Measurements from ENCODE around the gene USP30. TPM values are rescaled to one million over a fixed set of nuclear protein-coding genes. Genes with fewer than 3 reads are reported as not detected.
A peak's percentile ranks its signal among the peaks of the same experiment; 100 is the strongest.

Gene USP30
- total RNA-seq, 1 donor from 2014 or later: 9.4 TPM

DNA sequence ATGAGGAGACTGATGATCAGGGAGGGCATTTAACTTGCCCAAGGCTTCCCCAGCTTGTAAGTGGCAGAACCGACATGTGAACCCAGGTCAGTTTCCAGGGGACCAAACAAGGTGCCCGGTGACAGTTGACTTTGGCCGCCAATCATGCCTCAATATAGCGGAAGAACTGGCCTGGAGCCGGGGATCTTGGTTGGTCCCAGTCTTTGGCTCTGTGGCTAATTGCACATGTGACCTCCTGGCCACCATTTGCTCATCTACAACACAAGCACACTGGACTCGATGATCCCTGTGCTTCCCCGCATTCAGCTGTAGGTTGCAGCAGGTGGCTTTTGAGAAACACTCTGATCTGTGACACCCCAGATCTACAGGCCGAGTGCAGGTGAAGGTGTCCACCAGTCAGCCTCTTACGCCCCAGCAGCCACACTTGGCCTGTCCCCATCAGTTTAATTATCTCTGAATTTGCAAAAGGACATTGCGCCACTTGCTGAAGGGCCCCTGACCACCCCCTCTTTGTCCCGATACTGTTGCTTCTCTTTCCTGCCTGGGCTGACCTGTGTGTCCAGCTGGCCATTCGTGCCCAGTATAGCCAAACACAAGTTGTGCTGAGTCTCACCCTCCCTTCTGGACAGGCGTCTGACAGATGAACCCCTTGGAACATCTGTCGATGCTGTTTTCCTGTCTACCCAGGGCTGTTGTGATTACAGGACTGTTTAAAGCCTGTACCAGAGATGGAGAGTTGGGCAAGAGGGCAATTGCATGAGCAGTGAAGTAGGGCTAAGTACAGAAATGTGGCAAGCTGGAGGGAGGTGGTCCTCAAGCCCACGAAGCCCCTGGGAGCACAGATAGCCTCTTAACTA is 78.1 kb downstream of the USP30 start:
- no peaks in the 10 kb centered on the region for H3K36me3 ChIP-seq (ENCODE audit: control insufficient read depth, insufficient read depth, low read length)
- no peak for DNase-seq (ENCODE audit: low read depth)
- no peak overlapping the region for H3K4me3 ChIP-seq (ENCODE audit: low read depth, low read length)
- peaks cover 7% of the 10 kb centered on the region for H3K27me3 ChIP-seq (ENCODE audit: control insufficient read depth, insufficient read depth, low read length)
- TF ChIP-seq, protein P1, sequence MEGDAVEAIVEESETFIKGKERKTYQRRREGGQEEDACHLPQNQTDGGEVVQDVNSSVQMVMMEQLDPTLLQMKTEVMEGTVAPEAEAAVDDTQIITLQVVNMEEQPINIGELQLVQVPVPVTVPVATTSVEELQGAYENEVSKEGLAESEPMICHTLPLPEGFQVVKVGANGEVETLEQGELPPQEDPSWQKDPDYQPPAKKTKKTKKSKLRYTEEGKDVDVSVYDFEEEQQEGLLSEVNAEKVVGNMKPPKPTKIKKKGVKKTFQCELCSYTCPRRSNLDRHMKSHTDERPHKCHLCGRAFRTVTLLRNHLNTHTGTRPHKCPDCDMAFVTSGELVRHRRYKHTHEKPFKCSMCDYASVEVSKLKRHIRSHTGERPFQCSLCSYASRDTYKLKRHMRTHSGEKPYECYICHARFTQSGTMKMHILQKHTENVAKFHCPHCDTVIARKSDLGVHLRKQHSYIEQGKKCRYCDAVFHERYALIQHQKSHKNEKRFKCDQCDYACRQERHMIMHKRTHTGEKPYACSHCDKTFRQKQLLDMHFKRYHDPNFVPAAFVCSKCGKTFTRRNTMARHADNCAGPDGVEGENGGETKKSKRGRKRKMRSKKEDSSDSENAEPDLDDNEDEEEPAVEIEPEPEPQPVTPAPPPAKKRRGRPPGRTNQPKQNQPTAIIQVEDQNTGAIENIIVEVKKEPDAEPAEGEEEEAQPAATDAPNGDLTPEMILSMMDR (IDR thresholded peaks at IDR 0.05; ENCODE audit: insufficient read depth, low read length, poor library complexity, severe bottlenecking): no peak

DNA sequence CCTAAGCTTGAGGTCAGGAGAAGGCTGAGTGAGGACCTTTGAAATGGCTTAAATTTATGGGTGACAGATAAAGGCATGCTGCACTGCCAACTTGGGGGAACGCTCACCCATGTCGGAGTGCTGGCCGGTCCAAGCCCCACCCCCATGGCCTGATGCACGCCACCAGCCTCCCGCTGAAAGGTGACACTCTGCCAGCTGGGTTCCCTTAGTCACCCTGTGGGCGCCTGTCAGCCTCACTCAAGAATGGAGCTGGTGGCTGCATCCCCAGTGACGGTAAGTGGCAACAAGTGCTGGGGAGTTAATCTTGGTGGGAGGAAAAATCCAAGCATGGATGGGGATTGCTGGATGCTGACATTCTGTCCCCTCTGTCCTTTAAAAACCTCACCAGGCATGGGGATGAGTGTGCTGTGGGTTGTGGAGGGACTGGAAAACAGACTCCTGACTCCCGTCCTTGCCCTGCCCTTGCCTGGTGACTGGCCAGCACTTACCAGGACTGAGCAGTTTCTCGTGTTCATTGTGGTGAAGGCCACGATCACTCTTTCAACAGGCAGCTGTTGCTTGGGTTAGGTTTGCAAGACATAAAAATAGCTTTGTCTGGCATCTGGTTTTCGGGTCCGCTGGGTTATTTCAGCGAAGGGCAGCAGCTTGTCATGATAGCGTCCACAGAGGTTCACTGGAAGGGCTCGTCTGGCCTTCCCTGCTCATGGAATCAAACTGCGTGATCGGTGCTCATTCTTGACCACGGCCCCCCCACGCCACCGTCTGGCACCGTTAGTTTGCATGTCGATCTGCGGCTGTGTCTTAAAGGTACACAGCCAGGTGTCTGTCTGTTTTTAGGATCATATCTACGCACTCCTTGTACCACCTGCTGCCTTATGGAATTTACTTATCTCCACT is 79.0 kb downstream of the USP30 start:
- DNase-seq (ENCODE audit: low read depth): no peak

DNA sequence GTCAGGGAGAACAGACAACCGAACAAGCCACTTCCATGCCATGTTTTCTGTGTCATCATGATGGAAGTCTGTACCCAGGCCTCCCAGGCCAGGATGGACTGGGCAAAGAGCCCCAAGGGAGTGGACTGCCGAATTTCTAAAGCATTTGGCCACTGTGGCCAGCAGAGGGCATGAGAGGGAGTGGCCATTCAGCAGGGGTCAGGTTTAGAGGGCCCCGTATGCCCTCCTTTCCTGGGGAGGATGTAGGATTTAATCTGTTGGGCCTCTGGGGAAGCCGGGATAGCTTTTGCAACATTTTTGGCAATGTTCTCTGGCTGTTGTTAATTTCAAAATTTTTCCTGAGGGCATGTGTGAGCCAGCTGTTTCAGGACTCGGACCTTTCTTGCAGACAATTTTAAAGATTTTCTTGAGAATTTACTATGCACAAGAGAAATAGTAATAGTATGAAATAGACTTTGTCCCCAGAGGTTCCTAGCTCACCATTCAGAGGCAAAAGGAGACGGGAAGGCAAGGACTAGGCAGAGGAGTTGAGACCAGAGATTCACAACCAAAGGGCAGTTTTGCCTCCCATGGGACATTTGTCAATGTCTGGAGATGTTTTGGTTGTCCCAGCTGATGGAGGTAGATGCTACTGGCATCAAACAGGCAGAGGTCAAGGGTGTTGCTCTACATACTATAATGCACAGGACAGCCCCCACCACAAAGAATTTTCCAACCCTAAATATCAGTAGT is 82.0 kb downstream of the USP30 start:
- TF ChIP-seq, protein P1 (IDR thresholded peaks at IDR 0.05; ENCODE audit: insufficient read depth, low read length, poor library complexity, severe bottlenecking): peak; percentile 51
- peaks cover 7% of the 10 kb centered on the region for H3K27me3 ChIP-seq (ENCODE audit: control insufficient read depth, insufficient read depth, low read length)
- no peak for DNase-seq (ENCODE audit: low read depth)
- H3K4me3 ChIP-seq (ENCODE audit: low read depth, low read length): no peak overlapping the region
- no peaks in the 10 kb centered on the region for H3K36me3 ChIP-seq (ENCODE audit: control insufficient read depth, insufficient read depth, low read length)

More for the DNA sequence above, 79.0 kb downstream of the USP30 start:
- H3K4me3 ChIP-seq (ENCODE audit: low read depth, low read length): no peak overlapping the region
- TF ChIP-seq, protein P1 (IDR thresholded peaks at IDR 0.05; ENCODE audit: insufficient read depth, low read length, poor library complexity, severe bottlenecking): no peak
- H3K27me3 ChIP-seq (ENCODE audit: control insufficient read depth, insufficient read depth, low read length): peaks cover 7% of the 10 kb centered on the region
- H3K36me3 ChIP-seq (ENCODE audit: control insufficient read depth, insufficient read depth, low read length): no peaks in the 10 kb centered on the region

DNA sequence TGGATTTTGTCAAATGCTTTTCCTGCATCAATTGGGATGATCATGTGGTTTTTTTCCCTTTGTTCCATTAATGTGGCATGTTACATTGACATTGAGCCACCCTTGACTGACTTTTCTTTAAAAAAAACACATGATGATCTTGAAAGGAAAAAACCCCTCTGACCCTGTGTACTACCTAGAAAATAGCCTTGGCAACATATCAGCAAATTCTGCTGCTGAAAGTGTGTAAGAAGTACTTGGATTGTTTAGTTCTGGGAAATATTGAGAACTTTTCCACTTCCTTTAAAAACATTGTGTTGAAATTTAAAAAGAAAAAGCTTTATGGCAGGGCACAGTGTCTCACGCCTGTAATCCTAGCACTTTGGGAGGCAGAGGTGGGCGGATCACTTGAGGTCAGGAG is 84.7 kb downstream of the USP30 start:
- no peak for DNase-seq (ENCODE audit: low read depth)
- H3K4me3 ChIP-seq (ENCODE audit: low read depth, low read length): no peak overlapping the region
- TF ChIP-seq, protein P1 (IDR thresholded peaks at IDR 0.05; ENCODE audit: insufficient read depth, low read length, poor library complexity, severe bottlenecking): no peak
- no peaks in the 10 kb centered on the region for H3K27me3 ChIP-seq (ENCODE audit: control insufficient read depth, insufficient read depth, low read length)
- no peaks in the 10 kb centered on the region for H3K36me3 ChIP-seq (ENCODE audit: control insufficient read depth, insufficient read depth, low read length)

Other genes with a start within 250 kb of the USP30 start
- gene SSH1, start 195.0 kb upstream of the USP30 start, total RNA-seq: 18.6 and 21.4 TPM in 2 replicates
- not detected in 2 replicates for gene DAO, start 172.5 kb upstream of the USP30 start, total RNA-seq
- not detected in 2 replicates for gene SVOP, start 31.5 kb upstream of the USP30 start, total RNA-seq
- gene ALKBH2, start 40.9 kb downstream of the USP30 start, total RNA-seq: 30.2 and 36.8 TPM in 2 replicates
- gene UNG, start 45.0 kb downstream of the USP30 start, total RNA-seq: 38.2 and 49.3 TPM in 2 replicates
- 0.84 and 1.9 TPM in 2 replicates for gene ACACB, start 64.0 kb downstream of the USP30 start, total RNA-seq

Measured in kidney epithelial cell (primary cell).